ENCODE results near the gene APC2. TPM values are rescaled to one million over a fixed set of nuclear protein-coding genes. Genes with fewer than 3 reads are reported as not detected.
"Not testable (repeated sequence)": the region's sequence is repeated elsewhere in the genome, so short reads cannot be mapped to it uniquely, and the experiment has no call there.

APC2 gene
- total RNA-seq, 1 experiment from 2014 or later: 0.53 TPM

DNA sequence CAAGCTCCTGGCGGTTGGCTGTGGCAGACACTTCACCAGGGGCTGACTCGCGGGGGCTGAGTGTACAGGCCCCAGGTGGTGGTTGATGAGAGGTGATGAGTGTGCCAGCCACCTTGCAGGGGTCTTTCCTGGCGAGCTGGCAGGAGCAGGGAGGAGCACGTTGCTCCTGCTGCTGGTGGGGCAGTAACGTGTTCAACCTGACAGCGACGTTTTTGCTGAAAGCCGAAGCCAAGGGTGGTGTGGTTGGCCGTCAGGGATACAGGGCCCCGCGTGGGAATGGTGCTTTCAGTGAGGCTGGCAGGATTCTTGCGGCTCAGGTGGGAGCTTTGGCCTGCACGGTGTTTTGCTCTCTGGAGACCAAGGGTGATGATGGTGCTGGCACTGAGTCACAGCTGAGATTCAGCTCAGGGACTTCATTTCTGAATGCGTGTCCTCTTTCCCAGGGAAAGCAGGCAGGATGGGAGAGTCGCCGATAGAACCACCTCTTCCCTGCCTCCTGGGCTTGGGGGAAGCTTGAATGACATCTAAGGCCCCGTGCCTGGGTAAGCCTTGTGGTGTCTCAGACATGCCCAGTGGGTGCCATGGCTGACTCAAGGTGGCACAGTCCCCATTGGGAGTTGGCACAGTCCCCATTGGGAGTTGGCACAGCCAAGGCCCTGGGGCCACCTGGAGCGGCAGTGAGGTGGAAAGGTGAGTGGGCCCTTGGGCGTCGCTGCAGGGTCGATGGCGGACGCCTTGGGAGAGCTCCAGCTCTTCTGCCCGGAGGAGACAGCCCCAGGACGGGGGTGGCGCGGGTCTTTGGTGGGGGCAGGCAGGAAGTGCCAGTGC, 33.7 kb upstream of the APC2 start:
- DNase-seq (ENCODE audit: low read depth): no peak

DNA sequence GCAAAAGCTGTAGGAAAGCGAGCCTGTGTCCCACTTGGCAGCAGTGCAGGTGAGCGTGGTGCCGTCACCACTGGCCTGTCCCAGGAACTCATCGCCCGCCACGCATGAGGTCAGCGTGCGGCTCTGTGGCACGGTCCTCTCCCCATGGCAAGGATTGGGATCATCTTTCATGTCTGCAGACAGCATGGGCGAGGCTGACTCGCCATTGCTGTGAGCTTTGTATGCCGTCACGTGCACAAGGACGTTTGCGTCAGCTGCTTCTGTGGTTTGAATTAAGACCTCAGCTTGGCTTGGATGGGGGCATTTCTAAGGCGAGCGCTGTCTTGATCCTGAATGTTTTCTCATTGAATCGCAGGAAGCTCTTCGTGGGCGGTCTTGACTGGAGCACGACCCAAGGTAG, 32.8 kb upstream of the APC2 start:
- DNase-seq (ENCODE audit: low read depth): no peak

DNA sequence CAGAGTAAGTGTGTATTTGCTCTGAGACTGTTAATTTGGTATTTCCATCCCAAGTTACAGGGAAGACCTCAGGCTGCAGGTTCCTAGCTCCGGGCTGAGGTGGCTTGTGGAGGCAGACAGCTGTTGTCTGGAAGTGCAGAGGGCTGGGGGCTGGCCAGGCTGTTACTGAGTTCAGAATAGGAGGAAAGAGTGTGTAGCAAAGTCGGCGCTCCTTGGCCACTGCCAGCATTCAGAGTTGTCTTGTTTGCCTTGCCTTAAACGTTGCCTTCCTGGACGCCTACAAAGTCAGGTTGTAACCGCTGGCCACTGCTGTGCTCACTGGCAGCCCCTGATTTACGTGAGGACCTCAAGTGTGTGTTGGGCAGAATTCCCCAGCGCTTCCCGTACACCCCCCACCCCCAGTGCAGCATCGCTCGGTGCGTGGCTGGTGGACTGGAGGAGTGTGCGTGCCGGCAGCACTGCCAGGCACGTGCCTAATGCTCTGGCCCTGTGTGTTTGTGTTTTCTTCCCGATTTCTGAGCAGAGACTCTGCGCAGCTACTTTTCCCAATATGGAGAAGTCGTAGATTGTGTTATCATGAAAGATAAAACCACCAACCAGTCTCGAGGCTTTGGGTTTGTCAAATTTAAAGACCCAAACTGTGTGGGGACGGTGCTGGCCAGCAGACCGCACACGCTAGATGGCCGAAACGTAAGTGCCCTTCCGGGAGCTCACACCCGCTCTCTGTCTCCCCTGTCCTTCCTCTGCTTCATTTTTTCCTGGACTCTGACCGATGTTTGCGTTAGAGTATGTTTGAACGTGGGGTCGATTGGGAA, 32.0 kb upstream of the APC2 start:
- DNase-seq (ENCODE audit: low read depth): no peak

DNA sequence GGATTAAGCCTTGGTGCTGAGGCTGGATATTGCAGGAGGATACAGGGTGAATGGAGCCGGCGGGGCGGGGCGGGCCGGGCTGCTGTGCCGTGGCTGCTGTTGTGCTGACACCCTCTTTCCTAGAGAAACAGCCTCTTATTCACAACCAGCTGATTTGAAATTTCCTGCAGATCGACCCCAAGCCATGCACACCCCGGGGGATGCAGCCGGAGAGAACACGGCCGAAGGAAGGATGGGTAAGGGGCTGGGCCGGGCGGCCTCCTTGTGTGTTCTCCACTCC, 31.5 kb upstream of the APC2 start:
- no peak for DNase-seq (ENCODE audit: low read depth)

DNA sequence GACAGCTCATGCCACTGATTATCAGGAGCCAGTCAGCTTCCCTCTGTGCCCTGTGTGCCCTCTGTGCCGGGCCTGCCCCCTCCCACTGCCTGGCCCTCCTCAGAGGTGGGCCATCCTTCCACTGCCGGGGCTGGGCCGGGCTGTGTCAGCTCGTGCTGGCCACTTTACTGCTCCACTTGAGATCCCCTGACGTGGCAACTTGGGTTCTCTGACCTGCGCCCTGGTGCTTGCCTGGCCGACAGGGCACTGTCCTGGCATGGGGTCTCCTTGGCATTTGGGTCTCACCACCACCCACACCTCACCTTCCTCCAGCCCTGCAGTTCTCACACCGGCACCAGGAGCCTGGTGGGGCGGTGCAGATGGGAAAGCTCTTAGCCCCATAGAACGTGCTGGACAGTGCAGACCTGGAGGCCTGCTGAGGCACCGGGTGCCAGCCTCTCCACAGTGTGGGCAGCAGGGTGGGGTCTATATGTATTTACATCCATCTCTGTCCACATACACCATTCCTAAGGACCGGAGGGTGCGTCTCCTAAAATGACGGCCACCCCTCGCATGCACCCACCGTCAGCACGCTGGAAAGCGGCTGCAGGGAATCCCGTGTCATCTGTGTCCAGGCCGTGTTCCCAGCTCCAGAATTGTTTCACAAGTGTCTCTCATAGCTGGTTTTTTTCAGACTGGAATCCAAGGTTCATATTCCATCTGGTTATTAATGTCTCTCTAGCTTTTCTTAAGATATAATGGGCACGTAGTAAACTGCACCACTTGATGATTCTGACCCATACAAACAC, 30.8 kb upstream of the APC2 start:
- no peak for DNase-seq (ENCODE audit: low read depth)

DNA sequence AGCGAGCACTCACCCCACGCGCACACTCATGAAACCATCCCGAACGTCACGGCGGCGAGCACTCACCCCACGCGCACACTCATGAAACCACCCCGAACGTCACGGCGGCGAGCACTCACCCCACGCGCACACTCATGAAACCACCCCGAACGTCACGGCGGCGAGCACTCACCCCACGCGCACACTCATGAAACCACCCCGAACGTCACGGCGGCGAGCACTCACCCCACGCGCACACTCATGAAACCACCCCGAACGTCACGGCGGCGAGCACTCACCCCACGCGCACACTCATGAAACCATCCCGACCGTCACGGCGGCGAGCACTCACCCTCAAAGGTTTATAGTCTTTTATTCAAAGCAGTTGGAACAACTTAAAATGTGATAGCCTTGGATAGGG, 29.8 kb upstream of the APC2 start:
- not testable (repeated sequence) for DNase-seq (ENCODE audit: low read depth)

DNA sequence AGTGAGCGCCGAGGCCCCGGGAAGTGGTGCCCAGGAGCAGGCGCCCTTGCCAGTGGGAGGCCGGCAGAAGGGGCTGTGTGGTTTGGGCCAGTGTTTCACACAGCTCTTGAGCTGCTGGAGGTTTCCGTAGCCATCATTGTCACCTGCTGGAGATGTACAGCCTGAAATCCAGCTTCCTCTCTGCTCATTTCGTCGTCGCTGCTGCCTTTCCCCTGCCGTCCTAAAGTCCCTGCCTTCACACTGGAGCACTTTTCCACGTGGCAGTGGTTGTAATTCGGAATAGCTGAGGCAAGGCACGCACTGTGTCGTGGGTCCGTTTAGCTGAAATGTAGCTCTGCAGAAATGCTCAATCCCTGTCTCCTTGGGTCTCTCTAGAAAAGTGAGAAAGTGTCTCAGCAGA, 29.3 kb upstream of the APC2 start:
- no peak for DNase-seq (ENCODE audit: low read depth)

DNA sequence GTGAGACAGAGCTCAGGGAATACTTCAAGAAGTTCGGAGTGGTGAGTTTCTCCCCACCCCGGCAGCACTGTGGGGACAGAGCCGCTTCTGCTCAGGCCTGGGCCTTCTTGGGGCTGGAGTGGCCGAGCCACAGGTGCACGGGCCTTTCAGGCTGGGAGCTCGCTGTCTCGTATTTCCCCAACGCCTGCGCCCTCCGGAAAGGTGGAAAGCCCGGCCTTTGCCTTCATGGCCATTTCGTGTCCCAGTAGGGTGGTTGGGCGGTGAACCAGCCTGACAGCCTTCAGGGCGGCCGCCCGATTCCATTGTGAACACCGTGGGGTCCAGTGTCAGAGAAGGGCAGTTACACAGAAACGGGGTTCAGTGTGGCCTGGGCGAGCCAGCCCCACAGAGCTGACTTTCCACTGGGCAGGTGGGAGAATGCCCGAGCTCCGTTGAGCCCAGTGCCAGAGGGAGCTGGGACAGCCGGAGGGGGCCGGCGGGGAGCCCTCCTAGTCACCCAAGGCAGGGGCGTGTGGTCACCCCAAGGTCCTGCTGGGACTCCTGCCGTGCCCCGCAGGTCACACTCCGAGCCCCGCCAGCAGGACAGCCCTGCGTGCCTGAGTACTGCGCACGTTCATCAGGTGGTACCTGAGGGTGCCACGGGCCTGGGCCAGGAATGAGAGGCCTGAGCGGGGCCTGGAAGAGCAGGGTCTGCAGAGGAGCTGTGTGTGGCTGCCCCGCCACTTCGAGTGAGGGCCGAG, 28.5 kb upstream of the APC2 start:
- DNase-seq (ENCODE audit: low read depth): no peak

DNA sequence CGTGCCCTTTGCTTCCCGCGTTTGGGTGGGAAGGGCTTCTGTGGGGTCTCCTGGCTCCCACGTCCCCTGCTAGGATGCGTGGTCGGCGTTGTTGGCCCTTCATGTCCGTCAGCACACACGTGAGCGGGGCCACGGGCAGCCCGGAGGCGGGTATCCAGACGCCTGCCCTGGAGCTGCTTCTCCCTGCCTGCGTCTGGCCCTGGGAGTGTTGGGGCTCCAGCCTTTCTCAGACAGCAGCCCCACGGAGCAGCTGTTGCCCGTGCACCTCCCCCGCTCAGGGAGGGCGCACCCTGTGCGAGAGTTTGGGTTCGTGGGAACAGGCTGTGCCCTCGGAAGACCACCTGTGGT, 28.0 kb upstream of the APC2 start:
- no peak for DNase-seq (ENCODE audit: low read depth)

DNA sequence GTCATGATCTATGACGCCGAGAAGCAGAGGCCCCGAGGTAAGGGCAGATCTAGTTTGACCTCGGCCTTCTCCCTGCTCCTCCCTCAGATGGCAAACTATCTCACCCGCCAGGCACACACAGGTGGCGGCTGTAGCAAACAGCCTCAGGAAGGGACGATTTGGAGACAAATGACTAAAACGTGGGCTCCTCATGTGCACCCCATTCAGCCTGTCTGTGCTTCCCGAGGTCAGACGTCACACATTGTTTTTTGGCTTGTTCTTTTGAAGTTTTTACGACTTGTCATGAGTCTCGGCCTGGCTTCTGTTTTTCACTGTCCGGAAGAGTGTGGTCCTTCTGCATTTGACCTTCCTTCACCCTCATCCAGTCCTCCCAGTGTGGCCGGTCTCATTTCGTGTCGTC, 27.6 kb upstream of the APC2 start:
- DNase-seq (ENCODE audit: low read depth): no peak

DNA sequence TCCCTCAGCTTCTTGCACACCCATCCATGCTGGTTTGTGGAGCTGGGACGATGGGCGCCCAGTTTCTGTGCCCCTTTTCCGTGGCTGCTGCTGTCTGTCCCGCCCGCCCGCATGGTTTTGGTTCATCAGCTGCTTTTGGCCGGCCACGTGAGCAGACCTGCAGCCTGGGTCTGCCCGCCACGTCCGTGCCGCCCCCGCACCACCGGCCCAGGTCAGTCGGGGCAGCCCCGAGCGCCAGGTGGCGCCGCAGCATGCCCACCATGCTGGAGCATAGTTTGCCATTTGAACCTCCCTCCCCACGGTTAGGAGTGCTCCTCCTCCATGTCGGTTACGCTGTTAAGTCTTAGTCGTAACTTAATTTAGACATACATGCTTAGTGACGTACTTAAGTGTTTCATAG, 27.0 kb upstream of the APC2 start:
- no peak for DNase-seq (ENCODE audit: low read depth)

DNA sequence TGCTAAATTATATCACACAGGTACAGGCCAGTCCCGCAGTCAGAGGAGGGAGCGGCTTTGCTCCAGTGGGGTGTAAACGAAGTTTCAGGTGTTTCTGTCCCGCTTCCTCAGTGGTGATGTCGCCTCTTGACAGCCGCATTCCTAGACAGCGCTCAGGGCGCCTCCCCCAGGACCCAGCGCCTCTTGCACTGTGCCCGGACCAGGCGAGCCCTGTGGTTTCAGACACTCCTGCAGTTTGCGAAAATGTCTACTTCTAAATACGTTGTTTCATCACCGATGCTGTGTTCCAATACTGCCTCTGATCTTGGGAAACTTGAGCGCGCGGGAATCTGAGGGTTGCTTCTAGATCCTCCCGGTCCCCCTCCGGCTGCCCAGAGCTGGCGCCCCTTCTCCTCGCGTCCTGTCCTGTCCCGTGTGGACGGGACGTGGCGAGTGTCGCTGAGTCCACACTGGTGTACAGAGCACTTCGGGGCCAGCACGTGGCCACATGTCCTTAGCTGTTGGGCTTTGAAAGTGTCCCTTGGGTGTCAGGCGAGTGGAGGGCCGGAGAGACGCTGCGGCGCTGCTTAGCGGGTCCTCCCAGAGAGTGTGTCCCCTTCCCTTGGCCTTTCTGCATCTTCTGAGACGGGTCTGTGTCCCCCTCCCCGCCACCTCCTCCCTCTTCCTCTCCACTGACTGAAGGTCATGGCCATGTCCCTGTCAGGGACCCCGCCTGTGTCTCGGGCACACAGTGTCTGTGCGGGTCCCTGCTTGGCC, 26.3 kb upstream of the APC2 start:
- DNase-seq (ENCODE audit: low read depth): no peak

DNA sequence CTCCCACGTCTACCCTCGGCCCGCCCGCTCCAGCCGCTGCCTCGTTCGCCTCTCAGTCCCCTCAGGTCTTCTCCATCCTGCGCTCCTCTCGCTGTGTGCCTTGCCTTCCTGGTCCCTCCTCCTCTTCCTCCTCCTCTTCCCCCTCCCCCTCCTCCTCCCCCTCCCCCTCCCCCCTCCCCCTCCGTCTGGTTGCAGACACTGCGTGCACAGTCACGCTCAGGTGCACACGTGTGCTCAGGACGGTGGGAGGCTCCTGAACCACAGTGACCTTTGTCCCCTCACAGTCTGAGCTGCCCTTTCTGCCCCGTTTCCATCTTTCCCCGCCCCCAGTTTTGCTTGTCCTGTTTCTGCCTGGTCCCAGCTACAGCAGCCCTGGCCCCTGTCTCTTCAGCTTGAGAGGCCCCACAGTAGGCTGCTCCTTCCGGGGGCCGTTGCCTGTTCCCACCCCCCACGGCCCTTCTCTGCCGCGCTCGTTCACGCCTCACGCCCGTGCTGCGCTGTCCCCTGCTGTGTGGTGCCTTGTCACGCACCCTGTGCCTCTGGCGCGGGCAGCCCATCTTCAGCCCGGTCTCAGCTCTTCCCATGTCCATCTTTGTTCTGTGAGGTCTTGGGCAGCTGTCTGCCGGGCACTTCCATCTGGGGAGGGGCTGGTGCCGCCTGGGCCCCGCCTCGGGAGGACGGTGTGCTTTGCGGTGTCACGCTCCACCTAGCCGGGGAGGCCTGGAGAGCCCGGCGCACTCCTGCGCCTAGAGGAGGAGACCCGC, 25.5 kb upstream of the APC2 start:
- no peak for DNase-seq (ENCODE audit: low read depth)

DNA sequence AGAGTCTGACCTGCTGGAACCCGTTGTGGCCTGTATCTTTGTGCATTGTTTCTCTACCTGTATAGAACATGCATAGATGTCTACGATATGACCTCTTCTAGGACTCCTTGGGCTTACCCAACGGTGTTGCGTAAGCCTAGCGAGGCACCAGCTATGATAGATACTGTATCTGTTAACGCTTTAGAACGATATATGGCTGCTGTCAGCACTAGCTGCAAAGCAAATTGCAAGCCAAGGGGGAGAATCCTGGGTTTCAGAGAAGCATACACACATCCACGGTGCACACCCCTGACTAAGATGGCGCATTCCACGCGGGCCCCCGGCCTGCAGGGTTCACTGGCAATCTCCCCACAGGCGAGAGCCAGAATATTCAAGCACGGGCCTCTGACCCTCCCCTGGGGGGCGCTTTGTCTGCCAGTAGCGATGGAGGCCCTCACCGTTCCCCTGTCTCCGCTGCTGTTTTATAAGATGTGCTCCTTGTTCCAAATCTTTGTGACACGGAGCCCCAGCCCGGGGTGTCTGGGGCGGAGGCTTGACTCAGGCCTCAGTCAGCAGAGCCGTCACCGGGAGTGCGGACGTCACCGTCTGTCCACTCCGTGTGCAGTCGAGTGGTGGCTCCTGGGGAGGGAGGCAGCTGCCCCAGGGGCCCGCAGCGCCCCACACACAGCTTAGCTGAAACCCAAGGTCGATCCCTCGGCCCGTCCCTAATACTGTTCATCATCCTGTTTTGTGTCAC, 24.7 kb upstream of the APC2 start:
- no peak for DNase-seq (ENCODE audit: low read depth)

DNA sequence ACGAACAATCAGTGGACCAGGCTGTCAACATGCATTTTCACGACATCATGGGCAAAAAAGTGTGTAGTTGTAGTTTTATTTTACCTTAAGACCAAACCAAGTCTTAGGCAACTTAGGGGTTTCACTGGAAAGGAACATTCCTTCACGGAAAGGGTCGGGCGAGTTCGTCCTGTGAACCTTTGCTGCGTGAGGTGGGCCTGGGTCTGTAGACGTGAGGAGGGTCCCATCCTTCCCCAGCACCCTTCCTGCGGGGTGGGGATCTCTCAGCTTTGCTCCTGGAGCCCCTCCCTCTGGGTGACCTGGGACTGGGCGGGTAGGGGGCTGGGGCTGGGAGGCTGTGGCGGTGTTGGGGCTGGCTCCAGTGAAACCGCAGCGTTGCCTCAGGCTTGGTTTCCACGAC, 24.0 kb upstream of the APC2 start:
- no peak for DNase-seq (ENCODE audit: low read depth)

DNA sequence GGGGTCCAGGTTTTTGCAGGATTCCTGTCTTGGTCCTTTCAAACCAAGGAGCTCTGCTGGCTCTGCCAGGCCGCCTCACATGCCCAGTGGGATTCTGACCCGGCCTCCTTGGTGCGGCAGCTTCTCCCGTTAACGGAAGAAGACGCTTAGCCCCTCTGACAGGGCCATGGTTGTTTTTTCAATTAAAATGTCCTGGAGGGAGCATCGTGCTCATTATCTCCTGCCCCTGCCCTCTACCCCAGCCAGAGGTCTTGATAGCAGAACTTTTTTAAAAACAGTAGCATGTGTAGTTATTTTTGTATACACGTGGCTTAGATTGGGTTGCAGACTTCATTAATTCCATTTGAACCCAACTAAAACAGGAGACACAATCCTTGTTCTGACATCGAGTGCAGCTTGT, 23.2 kb upstream of the APC2 start:
- no peak for DNase-seq (ENCODE audit: low read depth)

DNA sequence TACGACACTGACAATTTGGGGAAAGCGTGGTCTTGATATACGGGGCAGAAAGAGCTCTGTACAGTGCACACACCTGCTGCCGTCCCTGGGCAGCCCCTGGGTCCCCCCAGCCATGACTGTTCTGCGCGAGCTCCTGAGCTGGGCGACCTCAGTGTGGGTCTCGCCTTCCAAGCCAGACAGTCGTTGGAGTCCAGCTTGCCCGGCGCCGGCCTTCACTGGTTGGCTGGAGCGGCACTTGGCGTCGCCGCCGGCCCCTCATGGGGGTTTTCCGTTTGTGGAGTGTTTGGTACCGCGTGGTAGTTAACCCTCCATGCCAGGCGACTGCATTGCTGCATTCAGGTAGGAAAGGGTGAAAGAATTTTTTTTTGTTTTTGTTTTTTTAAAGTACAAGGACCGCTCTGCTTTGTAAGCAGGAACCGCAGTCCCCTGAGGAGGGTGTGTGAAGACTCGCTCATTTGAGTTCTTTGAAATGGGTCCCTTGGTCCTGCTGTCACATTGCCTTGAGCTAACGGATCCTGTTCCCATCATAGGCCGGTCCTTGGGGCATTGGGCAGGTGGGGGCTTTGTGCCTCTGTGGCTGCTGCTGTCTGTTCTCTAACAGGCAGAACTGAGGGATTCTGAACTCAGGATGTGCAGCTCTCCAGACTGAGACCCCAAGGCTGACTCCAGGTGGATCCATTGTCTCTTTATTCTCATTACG, 22.6 kb upstream of the APC2 start:
- DNase-seq (ENCODE audit: low read depth): no peak

DNA sequence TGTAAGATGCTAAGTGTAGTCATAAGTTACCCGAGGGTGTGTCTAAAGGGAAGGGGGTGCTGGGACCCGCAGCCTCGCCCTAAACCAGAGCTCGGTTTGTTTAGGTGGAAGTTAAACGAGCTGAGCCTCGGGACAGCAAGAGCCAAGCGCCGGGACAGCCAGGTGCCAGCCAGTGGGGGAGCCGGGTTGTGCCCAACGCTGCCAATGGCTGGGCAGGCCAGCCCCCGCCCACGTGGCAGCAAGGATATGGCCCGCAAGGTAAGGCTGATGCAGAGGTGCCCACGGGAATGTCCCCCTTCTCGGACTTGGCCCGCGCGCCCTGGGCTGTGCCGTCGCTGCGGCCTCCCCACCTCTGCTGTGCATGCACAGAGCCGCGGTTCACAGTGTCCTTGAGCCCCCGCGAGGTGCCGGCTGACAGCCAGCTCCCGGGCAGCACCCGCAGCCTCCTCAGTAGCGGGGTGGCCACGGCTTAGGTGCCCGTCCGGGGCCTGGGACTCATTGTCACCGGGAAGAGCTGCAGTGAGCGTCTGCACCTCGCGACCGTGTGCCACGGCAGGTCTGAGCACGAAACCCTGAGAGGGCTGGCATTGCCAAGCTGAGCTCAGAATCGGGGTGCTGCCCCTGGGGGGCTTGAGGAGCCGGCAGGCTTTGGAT, 21.1 kb upstream of the APC2 start:
- no peak for DNase-seq (ENCODE audit: low read depth)

All from HT1080 (cell line).